Nephron (organoid): Measurements from ENCODE around the gene MAGI3.

Experiments used
- H3K27ac Mint-ChIP-seq, 3 experiments: 2 replicates each; pipeline ENCODE4 v1.8.0; 2020; ENCODE audit warnings: mixed read lengths in 3 of 3, mild to moderate bottlenecking in 2 of 3, moderate library complexity in 1 of 3
- H3K27me3 Mint-ChIP-seq: 2 replicates; pipeline ENCODE4 v1.8.0; 2021; ENCODE audit warnings: low read depth, mild to moderate bottlenecking, moderate library complexity, mixed read lengths
- H3K36me3 Mint-ChIP-seq: 2 replicates; pipeline ENCODE4 v1.8.0; 2020; ENCODE audit warnings: low read depth, mixed read lengths
- H3K4me1 Mint-ChIP-seq: 2 replicates; pipeline ENCODE4 v1.8.0; 2020; ENCODE audit warnings: mixed read lengths
- H3K4me3 Mint-ChIP-seq, 3 experiments: 2 replicates each; pipeline ENCODE4 v1.8.0; 2020; ENCODE audit warnings: mild to moderate bottlenecking in 3 of 3, mixed read lengths in 3 of 3, moderate library complexity in 2 of 3
- H3K9me3 Mint-ChIP-seq: 2 replicates; pipeline ENCODE4 v1.8.0; 2020; ENCODE audit warnings: mixed read lengths
- CTCF ChIP-seq, 3 experiments: fragments of 200-600 bp; sonication (generic); IDR thresholded peaks; one replicate each; pipeline ENCODE4 v1.5.0; 2021; ENCODE audit warnings: antibody characterized with exemption in 3 of 3; ENCODE audit not compliant: unreplicated experiment in 3 of 3

MAGI3 gene

GRCh38 chr1:113439277-113439670, 49.0 kb downstream of the MAGI3 start:
- no peak for TF ChIP-seq CTCF (IDR thresholded peaks at IDR 0.05; ENCODE audit: unreplicated experiment in 3 of 3)
- Mint-ChIP-seq H3K27ac (no peak overlapping the region), H3K4me1 (peaks cover 5% of the 10 kb centered on the region), H3K9me3 (peaks cover 5% of the 10 kb centered on the region), H3K36me3 (peaks cover 7% of the 10 kb centered on the region), H3K4me3 (no peak overlapping the region), H3K27me3 (no peaks in the 10 kb centered on the region)

DNA sequence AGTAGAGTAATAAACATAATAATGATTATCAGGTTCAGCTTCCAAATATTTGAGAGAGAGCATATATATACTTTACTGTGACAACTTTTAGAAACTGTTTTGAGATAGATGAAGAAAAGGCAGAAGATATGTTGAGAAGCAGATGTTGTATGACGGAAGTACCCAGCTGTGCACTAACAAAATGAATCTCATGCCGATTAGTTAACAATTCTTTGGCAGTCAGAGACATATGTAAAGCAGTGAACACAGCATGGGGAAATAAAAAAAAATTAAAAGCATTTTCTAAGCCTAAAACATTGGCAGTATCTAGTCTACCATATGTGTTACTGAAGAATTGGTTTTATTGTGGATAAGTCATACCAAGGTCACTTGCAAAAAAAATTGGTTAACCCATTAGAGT, 51.8 kb downstream of the MAGI3 start:
- no peak for TF ChIP-seq CTCF (IDR thresholded peaks at IDR 0.05; ENCODE audit: unreplicated experiment in 3 of 3)
- Mint-ChIP-seq H3K4me3 (no peak overlapping the region), H3K27ac (no peak overlapping the region), H3K36me3 (peaks cover 23% of the 10 kb centered on the region), H3K27me3 (peaks cover under 1% of the 10 kb centered on the region), H3K4me1 (peaks cover 5% of the 10 kb centered on the region), H3K9me3 (peaks cover 17% of the 10 kb centered on the region)

DNA sequence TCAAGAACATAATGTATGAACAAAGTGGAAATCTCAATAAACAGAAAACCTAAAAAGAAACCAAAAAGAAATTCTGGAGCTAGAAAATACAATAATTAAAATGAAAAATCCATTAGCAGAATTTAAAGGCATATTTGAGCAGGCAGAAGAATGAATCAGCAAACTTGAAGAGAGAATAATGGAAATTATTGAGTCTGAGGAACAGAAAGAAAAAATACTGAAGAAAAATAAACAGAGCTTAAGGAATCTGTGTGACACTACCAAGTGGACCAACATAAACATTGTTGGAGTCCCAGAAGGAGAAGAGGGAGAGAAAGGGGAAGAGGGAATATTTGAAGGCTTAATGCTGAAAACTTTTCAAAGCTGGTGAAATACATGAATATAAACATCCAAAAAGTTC, 54.5 kb downstream of the MAGI3 start:
- Mint-ChIP-seq H3K4me1 (peaks cover 5% of the 10 kb centered on the region), H3K27ac (no peak overlapping the region), H3K4me3 (no peak overlapping the region), H3K9me3 (peaks cover 17% of the 10 kb centered on the region), H3K27me3 (peaks cover 3% of the 10 kb centered on the region), H3K36me3 (peaks cover 24% of the 10 kb centered on the region)
- no peak for TF ChIP-seq CTCF (IDR thresholded peaks at IDR 0.05; ENCODE audit: unreplicated experiment in 3 of 3)

DNA sequence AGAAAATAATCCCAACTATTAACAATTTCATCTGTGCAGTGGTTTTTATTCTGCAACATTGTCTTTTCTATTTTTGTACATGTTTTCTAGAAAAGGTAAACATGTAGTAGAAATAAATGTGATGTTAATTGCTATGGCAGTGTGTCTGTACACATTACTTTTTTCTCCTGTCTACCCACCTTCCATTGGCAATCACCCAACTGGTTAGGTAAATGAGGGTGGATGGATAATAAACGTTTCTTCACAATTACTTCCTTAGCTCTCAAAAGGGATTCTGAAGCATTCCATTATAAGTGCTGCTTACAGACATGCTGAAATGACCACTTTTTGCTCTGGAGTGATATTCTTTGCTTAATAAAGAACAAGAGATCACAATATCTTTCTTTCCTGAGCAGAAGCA, 61.4 kb downstream of the MAGI3 start:
- H3K4me1 Mint-ChIP-seq: no peaks in the 10 kb centered on the region
- H3K4me3 Mint-ChIP-seq: no peak overlapping the region
- H3K9me3 Mint-ChIP-seq: peaks cover 8% of the 10 kb centered on the region
- H3K27ac Mint-ChIP-seq: no peak overlapping the region
- peaks cover 3% of the 10 kb centered on the region for H3K27me3 Mint-ChIP-seq
- TF ChIP-seq CTCF (IDR thresholded peaks at IDR 0.05; ENCODE audit: unreplicated experiment in 3 of 3): no peak
- H3K36me3 Mint-ChIP-seq: peaks cover 4% of the 10 kb centered on the region

DNA sequence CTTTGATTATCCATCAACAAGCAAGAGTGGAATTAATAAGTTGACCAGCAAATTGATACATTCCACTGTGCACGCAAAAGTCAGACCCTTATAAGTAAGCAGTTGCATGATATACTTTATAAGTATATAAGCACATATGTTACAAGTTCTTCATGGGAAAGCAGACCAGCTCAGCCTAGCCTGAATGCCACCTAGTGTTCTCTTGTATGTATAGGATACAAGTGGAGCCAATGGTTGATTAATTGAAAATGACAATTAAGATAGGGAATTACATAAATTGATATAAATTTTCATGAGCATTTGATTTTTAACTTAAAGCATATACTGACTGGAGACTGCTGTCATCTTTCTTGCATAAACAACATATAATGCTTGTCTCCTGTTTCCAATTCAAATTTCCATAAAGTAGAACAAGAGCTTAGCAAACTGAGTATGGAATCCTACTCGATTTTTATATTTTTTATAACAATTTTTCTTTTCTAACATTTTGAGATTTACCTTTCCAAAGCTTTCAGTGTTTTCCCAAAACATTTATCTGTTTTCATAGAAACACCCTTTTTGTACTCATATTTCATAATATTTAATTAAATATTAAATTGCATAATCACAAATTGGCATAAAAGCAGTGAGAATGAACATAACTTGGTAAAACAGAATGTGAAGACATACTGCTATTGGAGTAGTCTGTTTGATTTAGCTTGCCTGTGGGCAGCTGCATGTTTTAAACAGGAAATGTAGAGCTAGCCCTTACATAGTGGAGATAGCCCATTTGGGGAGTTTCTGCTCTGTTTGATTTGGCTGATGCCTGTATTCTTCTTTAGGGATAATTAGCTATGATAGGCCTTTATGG, 62.8 kb downstream of the MAGI3 start:
- Mint-ChIP-seq H3K4me3 (no peak overlapping the region), H3K27me3 (no peaks in the 10 kb centered on the region), H3K9me3 (peaks cover 13% of the 10 kb centered on the region), H3K4me1 (no peaks in the 10 kb centered on the region), H3K27ac (no peak overlapping the region), H3K36me3 (peaks cover 7% of the 10 kb centered on the region)
- peak; percentile 52 to 60 (median 54) for TF ChIP-seq CTCF (IDR thresholded peaks at IDR 0.05; ENCODE audit: unreplicated experiment in 3 of 3)

- no peak for TF ChIP-seq CTCF (IDR thresholded peaks at IDR 0.05; ENCODE audit: unreplicated experiment in 3 of 3)
- H3K27me3 Mint-ChIP-seq: no peaks in the 10 kb centered on the region
- peaks cover 9% of the 10 kb centered on the region for H3K36me3 Mint-ChIP-seq
- H3K9me3 Mint-ChIP-seq: peaks cover 14% of the 10 kb centered on the region
- H3K4me1 Mint-ChIP-seq: no peaks in the 10 kb centered on the region
- H3K27ac Mint-ChIP-seq: no peak overlapping the region
- H3K4me3 Mint-ChIP-seq: no peak overlapping the region
Observed at GRCh38 chr1:113453771-113454083, 63.4 kb downstream of the MAGI3 start.
